GM19468 (cell line): Measurements from ENCODE around the gene SRGAP2C.
"Not testable (repeated sequence)": the region's sequence is repeated elsewhere in the genome, so short reads cannot be mapped to it uniquely, and the experiment has no call there.

Experiments
- ATAC-seq: cut with Tn5 transposase; IDR thresholded peaks from one replicate; pipeline ENCODE4 v1.9.1; 2021; ENCODE audit warnings: mild to moderate bottlenecking, moderate library complexity, moderate number of reproducible peaks; ENCODE audit not compliant: unreplicated experiment; ENCODE audit errors: extremely low read depth

SRGAP2C gene

GRCh38 chr1:121317491-121318468 is 133.0 kb downstream of the SRGAP2C start:
- not testable (repeated sequence) for ATAC-seq

DNA sequence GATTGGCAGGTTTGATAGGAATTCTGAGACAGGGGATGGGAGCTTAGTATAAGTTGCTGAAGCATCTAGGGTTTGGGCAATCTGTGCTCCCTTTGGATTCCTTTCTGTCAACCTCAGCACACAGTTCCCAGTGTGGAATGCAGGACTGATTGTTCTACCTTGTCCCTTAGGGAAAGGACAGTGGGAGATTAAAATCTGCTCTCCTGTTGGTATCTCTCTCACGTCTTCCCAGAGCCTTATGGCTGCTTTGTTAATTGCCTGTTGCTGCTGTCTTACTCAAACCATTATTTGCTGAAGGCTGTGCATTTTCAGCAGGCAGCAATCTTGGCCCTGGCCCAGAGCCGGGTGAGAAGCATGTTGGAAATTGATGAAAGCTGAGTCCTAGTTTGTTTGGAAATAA is 133.9 kb downstream of the SRGAP2C start:
- ATAC-seq: not testable (repeated sequence)

DNA sequence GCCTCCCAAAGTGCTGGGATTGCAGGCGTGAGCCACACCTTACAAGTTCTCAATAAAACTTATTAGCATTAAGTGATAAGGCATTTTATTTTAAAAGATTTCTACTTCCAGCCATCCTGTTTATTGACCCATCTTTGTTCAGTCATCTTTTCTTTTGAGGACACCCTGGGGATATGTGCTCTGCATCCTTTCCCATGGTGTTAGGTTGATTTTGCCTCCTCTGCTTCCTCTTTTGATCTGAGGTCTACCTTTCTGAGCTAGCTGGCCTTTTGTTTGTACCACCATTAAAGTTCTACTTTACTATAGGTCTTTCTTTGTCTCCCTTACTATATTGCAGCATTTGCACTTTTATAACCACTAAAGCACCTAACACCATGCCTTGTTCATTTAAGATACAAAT is 136.9 kb downstream of the SRGAP2C start:
- not testable (repeated sequence) for ATAC-seq

DNA sequence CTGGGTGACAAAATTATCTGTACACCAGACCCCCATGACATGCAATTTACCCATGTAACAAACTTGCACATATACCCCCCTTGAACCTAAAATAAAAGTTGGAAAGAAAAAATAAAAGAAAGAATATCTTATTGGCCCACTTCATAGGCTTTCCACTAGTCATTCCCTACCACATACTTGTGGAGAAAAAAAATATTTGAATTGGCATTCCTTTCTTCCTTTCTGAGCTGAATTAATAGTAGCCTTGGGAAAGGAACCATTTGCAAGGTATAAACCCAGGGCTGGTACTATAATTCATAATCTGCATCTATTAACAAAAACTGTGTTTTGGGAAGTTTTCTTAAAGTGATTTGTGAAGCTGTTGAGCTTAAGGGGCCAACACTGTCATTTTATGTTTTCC is 140.0 kb downstream of the SRGAP2C start:
- ATAC-seq: not testable (repeated sequence)

- not testable (repeated sequence) for ATAC-seq
Observed at GRCh38 chr1:121332141-121332540, 147.4 kb downstream of the SRGAP2C start.

- ATAC-seq: not testable (repeated sequence)
Observed at GRCh38 chr1:121332599-121333562, 148.1 kb downstream of the SRGAP2C start.

- ATAC-seq: not testable (repeated sequence)
Observed at GRCh38 chr1:121337958-121338357, 153.2 kb downstream of the SRGAP2C start.

DNA sequence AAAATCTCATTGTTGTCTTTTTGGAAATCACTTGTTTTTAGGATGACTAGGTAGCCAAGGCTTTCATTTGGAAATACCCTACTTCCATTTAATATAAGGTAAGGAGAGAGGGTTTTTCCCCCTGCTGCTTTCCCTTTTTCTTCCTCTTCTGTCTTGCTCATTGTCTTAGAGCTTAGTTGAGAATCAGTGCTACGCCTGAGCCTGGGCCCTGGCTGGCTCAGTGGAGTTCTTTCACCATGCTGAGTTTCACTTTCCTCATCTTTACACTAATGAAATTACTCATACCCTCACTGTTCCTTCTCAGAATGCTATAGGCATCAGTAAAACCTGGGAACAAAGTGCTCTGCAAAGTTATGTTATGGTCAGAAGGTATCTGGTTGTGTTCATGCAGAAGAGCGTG is 154.8 kb downstream of the SRGAP2C start:
- ATAC-seq: peak; percentile 37

DNA sequence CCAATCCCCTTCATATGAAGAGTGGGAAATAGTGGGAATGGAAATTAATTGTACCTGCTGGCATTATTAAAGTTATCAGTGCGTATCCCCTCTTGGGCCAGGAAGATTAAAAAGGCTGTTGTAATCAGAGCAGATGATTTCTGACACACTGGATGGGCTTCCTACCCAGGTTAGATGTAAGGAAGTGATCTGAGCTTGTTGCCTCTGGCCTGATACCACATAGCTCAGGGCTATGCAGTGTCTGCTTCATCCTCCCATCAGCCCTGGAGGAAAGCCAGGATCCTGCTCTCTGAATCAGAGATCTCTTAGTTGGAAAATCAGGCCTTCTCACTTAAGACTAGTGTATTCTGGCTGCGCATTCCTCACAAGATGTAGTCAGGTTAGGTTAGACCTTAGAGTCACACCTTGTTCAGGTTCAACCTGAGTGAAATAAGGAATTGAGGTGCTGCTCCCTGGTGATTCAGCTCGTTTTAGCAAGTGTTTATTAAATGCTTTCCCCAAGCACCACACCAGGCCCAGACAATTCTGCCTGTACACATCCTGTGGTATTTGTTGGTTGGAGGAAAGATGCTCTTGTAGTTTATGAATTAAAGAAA is 158.6 kb downstream of the SRGAP2C start:
- not testable (repeated sequence) for ATAC-seq

- not testable (repeated sequence) for ATAC-seq
Observed at GRCh38 chr1:121344355-121344754, 159.6 kb downstream of the SRGAP2C start.

GRCh38 chr1:121346654-121347053 is 161.9 kb downstream of the SRGAP2C start:
- ATAC-seq: not testable (repeated sequence)

GRCh38 chr1:121347476-121347875 is 162.7 kb downstream of the SRGAP2C start:
- ATAC-seq: not testable (repeated sequence)

DNA sequence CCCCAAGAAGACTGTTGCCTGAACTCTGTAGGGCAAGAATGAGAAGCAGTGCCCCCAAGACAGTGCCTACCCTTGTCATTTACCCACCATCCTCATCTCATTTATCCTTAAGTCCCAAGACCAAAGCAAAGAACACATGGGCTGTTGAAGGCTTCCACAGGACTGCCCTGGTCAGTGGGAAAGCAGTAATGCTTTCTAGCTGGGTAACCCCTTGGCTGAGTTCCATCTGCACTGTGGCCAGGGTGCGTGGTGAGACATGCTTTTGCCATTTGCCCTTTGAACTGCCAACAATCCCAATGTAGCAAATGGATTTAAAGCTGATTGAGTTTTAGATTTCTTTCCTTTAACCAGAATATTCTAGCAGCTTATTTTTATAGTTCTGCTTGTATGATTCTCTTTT is 163.3 kb downstream of the SRGAP2C start:
- not testable (repeated sequence) for ATAC-seq

- not testable (repeated sequence) for ATAC-seq
Observed at GRCh38 chr1:121349332-121349967, 164.7 kb downstream of the SRGAP2C start.

DNA sequence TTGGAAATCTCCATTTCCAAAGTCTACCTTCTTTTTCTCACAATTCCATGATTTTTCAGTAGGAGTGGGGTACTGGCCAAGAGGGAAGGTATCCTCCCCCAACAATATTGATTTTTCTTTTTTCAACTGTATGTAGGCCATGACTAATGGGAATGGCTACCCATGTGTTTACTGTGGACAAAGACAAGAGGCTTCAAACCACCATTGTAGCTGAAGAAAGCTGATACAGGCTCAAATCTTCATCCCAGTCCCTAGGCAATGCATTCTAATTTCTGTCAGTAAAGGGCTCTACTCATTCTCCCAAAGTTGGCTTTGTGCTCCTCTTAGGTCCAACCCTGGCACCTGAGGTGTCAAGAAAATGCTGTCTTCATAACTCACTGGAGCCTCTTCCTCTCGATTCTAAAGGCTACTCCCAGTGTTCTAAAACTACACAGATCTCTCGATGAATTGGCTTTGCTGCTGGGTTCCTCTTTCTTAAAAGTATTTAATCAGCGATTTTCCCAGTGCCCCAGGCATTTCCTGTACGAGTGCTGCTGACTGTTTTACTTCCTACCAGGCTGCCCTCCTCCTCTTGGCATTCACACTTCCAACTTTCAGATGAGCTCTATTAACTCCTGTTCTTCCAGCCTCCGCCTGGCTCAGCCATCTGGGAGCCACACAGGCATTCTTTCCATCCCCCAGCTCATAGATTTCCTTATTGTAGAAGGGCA is 171.1 kb downstream of the SRGAP2C start:
- not testable (repeated sequence) for ATAC-seq

DNA sequence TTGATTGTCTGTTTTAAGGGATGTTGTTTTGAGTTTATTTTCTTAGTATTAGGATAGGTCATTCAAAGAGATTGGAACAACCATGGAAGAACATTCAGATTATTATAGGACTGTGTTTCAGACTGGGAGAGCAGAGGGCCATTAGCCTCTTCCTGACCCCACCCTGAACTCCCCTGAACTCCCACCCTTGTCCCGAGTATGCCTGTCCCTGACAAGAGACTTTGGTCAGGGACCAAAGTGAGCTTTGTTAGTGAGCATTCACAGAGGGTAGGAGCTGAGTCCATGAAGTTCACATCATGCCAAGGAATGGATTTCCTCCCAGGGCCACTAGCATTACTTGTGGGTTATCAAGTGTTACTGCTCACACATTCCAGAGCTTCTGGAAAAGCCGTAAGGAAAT is 172.0 kb downstream of the SRGAP2C start:
- ATAC-seq: not testable (repeated sequence)

GRCh38 chr1:121360531-121360930 is 175.8 kb downstream of the SRGAP2C start:
- ATAC-seq: not testable (repeated sequence)

DNA sequence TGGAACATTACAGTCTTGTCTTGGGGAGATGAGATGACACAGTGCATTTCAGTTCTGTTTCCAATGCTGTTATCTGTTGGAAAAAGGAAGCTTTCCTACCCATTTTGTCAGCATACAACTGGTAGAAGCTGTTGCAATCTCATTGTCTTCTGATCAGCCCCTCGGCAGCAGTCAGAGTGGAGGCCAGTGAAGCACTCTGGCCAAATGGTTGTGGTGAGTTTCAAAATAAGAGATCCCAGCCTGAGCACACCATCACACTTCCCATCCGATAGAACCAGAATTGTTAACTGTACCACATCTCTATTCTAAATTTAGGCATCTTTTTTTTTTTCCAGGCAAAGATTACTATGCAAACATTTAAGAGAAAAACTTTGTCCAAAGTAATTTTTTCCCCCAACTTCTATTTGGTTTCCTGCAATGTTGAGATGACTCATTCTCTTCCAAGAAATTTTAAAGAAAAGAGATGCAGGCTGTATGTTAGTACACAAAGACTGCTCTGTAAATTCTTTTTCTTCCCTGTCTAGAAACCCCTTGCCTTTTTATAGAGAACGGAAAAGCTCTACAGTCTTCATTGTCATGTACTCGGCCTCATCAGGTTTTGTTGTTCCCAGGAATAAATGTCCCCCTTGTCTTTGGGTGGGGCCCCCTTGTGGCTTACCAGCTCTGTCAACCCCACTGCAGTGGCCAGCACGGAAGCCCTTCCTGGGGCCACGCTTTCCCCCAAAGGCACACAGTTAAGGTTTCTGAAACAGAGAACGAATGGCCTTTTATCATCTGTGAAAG is 176.9 kb downstream of the SRGAP2C start:
- ATAC-seq: not testable (repeated sequence)
